GM19328 (cell line): ENCODE measurements around the gene BCL2L13.
A peak's percentile ranks its signal among the peaks of the same experiment; 100 is the strongest.
"Not testable (repeated sequence)": the region's sequence is repeated elsewhere in the genome, so short reads cannot be mapped to it uniquely, and the experiment has no call there.

Experiments used
- ATAC-seq: cut with Tn5 transposase; IDR thresholded peaks from one replicate; pipeline ENCODE4 v1.9.1; 2021; ENCODE audit warnings: mild to moderate bottlenecking, moderate library complexity; ENCODE audit not compliant: unreplicated experiment

Gene BCL2L13

DNA sequence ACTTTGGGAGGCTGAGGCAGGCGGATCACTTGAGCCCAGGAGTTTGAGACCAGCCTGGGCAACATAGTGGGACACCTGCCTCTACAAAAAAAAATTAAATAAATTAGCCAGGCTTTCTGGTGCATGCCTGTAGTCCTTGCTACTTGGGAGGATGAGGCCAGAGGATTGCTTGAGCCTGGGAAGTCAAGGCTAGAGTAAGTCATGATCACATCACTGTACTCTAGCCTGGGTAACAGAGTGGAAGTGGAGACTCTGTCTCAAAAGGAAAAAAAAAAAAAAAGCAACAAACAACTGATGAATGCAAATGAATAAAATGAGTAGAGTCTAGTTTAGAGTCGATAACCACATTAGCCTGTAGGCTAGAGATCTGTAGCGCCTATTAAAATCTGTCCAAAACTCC lies 3.9 kb upstream of the BCL2L13 start:
- no peak for ATAC-seq

DNA sequence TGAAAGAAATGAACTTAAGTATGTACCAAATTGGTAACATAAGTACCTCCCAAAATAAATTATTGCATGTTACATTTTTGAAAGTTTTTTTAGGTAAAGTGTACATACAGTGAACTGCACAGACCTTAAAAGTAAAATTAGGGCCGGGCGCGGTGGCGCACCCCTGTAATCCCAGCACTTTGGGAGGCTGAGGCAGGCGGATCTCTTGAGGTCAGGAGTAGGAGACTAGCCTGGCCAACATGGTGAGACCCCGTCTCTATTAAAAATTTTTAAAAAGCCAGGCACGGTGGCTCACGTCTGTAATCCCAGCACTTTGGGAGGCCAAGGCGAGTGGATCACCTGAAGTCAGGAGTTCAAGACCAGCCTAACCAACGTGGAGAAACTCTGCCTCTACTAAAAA lies 1.7 kb upstream of the BCL2L13 start:
- ATAC-seq: not testable (repeated sequence)

DNA sequence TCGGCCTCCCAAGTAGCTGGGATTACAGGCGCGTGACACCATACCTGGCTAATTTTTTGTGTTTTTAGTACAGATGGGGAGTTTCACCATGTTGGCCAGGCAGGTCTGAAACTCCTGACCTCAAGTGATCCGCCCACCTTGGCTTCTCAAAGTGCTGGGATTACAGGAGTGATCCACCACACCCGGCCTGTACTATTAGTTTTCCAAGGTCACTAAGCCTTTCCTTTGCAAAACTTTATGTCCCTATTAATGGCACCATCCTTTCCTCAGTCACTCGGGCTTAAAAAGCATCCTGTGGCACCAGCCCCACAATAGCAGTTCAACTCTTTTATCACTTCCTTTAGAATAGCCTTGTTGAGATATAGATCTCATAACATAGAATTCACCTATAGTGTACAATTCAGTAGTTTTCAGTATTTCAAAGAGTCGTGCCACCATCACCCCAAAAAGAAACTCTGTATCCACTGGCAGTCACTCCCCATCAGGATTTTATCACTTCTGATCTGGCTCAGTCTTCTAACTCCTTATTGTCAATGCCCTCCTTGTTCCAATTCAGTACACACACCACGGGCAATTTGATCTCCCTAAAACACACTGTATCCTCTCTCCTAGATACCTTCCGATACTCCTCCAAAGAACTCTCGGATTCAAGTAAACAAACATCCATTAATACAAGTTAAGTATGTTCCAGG lies 921 bp upstream of the BCL2L13 start:
- ATAC-seq: no peak

GRCh38 chr22:17638182-17638431 lies 450 bp upstream of the BCL2L13 start:
- ATAC-seq: peak; percentile 6

DNA sequence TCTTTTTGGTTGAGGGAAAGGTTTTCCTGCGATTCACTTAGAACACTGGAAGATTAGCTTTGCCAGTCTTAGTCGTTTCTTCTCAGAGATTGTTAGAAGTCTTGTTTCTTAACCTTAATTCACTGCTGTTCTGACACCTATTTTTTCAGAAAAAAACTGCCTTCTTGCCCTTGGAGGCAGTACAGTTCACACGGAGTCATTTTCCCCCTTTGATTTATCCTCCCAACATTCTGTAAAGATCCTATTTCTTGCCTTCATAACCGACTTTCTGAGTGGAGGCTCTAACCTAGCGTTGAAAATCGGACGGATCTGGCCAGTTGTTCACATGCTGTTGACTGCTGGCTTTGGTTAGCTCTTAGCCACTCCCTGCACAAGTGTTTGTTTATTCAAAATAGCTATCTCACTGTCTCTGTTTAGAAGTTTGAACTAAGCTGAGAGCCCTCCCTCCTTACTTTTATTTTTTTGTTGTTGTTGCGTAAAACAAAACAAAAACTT lies 737 bp downstream of the BCL2L13 start:
- ATAC-seq: no peak

- ATAC-seq: no peak
These were observed 2.7 kb downstream of the BCL2L13 start for GRCh38 chr22:17641269-17641668.

DNA sequence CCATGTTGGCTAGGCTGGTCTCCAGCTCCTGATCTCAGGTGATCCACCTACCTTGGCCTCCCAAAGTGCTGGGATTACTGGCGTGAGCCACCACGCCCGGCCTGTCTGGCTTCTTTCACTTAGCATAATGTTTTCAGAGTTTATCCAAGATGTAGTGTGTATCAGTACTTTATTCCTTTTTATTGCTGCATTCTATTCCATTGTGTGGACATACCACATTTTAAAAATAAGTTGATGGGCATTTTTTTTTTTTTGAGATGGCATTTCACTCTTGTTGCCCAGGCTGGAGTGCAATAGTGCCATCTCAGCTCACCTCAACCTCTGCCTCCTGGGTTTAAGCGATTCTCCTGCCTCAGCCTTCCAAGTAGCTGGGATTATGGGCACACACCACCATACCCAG lies 3.8 kb downstream of the BCL2L13 start:
- ATAC-seq: not testable (repeated sequence)

- no peak for ATAC-seq
These were observed 8.9 kb downstream of the BCL2L13 start for GRCh38 chr22:17647452-17647851.

GRCh38 chr22:17647991-17648390 lies 9.4 kb downstream of the BCL2L13 start:
- no peak for ATAC-seq

DNA sequence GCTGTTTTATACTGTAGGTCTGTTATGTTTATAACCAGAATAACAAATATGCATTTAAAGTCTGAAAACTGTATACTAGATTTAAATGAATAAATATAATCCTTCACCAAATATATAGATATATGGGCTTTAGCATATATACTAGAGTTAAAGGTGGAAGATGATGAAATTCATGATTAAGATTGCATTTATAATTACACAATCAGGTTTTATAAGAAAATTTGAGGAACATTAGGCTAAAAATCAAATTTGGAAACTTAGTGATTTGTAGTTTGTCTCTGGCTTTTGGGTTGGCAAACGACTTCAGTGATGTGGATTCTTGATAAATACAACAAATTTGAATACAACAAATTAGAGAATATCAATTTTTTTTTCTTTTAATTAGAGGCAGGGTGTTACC lies 10.0 kb downstream of the BCL2L13 start:
- no peak for ATAC-seq

DNA sequence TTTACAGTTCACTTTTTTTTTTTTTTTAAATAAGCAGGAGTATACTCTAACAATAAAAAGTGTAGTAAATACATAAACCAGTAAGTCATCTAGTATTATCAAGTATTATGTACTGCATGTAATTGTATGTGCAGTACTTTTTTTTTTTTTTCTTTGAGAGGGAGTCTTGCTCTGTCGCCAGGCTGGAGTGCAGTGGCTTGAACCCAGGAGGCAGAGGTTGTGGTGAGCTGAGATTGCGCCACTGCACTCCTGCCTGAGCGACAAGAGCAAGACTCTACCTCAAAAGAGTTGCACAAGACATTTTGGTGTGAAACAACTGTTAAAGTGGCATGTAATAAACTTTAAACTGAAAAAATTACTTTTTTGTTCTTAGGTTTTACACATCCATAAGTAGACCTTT lies 16.7 kb downstream of the BCL2L13 start:
- ATAC-seq: no peak

DNA sequence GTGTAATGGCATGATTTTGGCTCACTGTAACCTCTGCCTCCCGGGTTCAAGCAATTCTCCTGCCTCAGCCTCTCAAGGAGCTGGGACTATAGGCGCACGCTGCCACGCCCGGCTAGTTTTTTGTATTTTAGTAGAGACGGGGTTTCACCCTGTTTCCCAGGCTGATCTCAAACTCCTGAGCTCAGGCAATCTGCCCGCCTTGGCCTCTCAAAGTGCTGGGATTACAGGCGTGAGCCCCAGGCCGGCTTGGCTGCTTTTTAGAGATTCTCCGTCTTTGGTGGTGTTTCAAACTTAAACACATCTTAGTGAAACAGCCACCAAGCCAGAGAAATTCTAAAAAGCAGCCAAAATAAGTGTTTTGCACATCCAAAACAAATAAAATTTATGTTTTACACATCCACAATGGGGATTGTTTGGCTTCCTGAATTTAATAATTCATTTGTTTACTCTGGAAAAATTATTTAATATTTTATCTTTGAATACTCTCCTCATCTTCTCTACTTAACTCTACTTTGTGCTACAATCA lies 18.4 kb downstream of the BCL2L13 start:
- ATAC-seq: no peak

DNA sequence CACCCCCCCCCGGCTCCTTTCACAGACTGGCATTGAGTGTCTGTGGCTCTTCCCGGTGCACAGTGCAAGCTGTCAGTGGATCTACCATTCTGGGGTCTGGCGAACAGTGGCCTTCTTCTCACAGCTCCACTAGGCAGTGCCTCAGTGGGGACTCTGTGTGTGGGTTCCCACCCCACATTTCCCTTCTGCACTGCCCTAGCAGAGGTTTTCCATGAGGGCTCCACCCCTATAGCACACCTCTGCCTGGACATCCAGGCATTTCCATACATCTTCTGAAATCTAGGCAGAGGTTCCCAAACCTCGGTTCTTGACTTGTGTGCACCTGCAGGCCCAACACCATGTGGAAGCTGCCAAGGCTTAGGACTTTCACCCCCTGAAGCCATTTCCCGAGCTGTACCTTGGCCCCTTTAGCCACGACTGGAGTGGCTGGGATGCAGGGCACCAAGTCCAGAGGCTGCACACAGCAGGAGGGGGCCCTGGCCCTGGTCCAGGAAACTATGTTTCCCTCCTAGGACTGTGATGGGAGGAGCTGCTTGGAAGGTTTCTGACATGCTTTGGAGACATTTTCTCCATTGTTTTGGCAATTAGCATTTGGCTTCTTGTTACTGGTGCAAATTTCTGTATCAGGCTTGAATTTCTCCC lies 26.0 kb downstream of the BCL2L13 start:
- no peak for ATAC-seq

DNA sequence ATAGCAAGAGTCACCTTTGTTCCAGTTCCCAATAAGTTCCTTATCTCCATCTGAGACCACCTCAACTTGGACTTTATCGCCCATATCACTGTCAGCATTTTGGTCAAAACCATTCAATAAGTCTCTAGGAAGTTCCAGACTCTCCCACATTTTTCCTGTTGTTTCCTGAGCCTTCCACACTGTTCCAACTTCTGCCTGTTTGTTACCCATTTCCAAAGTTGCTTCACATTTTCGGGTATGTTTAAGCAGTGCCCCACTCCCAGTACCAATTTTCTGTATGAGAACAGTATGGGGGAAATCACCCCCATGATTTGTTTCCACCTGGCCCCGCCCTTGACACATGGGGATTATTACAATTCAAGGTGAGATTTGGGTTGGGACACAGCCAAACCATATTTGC lies 26.7 kb downstream of the BCL2L13 start:
- ATAC-seq: no peak

GRCh38 chr22:17665854-17666253 lies 27.3 kb downstream of the BCL2L13 start:
- ATAC-seq: no peak

DNA sequence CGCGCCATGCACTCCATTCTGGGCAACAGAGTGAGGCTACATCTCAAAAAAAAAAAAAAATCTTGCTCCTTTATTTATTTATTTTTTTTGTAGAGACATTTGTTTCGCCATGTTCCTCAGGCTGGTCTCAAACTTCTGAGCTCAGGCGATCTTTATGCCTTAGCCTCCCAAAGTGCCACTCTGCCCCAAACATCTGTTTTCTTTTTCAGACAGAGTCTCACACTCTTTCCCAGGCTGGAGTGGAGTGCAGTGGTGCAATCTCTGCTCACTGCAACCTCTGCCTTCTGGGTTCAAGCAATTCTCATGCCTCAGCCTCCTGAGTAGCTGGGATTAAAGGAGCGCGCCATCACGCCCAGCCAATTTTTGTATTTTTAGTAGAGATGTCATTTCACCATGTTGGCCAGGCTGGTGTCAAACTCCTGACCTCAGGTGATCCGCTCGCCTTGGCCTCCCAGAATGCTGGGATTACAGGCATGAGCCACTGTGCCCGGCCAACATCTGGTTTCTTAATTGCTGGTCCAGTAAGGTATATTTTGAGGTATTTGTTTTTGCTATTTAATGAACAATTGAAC lies 33.0 kb downstream of the BCL2L13 start:
- ATAC-seq: not testable (repeated sequence)

DNA sequence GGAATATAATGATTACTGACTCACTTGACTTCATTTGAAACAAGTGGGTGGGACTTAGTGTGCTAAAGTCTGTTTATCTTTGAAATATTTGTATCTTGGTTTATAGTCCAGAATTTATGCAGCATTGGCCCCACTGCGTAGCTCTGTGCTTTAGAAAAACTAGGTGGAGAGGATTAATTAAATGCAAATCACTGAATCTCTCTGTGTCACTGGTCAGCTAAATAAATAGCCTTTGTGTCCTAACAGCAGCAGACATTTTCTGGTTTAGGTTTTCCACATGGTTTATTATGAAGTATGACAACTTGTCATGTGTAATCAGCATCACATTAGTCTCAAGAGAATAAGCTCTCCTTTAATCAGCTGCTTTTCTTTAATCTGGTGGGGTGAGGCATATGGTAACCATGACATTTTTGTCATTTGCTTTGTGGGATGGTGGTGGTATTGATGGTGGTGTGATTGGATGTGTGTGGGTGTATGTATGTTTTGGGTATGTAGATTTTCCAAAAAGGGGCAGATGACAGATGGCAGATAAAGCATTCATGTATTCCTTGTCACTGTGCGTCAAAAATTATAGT lies 33.9 kb downstream of the BCL2L13 start:
- ATAC-seq: no peak

DNA sequence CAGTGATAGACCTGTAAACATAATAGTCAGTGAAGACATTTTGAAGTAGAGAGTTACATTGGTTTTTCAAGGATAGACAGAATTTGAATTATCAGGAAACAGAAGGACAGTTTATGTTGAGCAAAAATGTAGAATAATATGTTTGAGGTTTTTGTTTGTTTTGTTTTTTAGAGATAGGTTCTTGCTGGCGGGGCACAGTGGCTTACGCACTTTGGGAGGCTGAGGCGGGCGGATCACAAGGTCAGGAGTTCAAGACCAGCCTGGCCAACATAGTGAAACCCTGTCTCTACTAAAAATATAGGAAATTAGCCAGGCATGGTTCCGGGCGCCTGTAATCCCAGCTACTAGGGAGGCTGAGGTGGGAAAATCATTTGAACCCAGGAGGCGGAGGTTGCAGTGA lies 35.6 kb downstream of the BCL2L13 start:
- ATAC-seq: no peak

GRCh38 chr22:17675584-17675983 lies 37.0 kb downstream of the BCL2L13 start:
- no peak for ATAC-seq

DNA sequence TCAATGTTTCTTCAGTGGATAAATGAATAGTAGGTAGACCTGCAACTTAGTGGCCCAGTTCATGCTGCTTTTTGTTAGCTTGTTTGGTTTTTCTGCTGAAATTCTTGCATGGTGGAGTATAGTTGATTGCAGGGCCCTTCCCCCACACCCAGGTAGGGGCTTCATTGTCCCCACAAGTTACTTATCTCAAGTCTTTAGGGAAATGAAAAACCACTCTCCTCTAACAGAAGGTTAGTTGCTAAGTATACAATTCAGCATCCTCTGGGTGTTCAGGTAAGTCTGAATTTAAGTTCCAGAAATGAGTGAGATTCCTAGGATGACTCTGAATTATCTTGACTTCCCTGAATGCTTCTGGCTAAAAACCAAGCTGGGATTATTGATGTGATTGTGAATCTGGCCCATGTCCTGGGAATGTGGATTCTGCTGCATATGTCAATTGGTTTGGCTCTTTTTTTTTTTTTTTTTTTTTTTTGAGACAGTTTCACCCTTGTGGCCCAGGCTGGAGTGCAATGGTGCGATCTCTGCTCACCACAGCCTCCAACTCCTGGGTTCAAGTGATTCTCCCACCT lies 40.3 kb downstream of the BCL2L13 start:
- ATAC-seq: no peak

DNA sequence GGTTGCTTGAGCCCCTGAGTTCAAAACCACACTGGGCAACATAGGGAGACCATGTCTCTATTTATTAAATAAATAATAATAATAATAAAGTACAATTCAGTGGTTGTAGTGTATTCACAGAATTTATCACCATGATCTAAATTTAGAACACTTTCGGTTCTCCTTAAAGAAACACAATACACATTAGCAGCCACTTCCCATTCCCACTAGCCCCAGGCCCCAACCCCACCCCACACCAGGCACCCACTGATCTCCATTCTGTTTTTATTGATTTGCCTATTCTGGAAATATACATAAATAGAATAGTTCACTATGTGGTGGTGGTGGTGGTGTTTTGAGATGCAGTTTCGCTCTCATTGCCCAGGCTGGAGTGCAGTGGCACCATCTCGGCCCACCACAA lies 45.7 kb downstream of the BCL2L13 start:
- no peak for ATAC-seq

GRCh38 chr22:17692841-17693240 lies 54.3 kb downstream of the BCL2L13 start:
- ATAC-seq: no peak
